ENCODE measurements around the gene RCN1. TPM values are rescaled to one million over a fixed set of nuclear protein-coding genes. Genes with fewer than 3 reads are reported as not detected.
"Not testable (repeated sequence)": the region's sequence is repeated elsewhere in the genome, so short reads cannot be mapped to it uniquely, and the experiment has no call there.

Gene RCN1
- total RNA-seq, 2 donors from 2014 or later = 88.5 to 91.6 TPM

GRCh38 chr11:32100495-32100894 lies 9.6 kb downstream of the RCN1 start:
- Histone ChIP-seq H3K4me3 (no peak overlapping the region), H3K36me3 (peaks cover 28% of the 10 kb centered on the region), H3K27me3 (replicated peaks; ENCODE audit: insufficient read depth) (no peaks in the 10 kb centered on the region), H3K9me3 (no peaks in the 10 kb centered on the region), H3K27ac (no peak overlapping the region), H3K4me1 (ENCODE audit: control insufficient read depth in 1 of 2, low read depth in 2 of 2) (no peaks in the 10 kb centered on the region)
- TF ChIP-seq CTCF (IDR thresholded peaks at IDR 0.05) = no peak
- DNase-seq (ENCODE audit: low spot score) = no peak
- ATAC-seq (ENCODE audit: insufficient number of reproducible peaks, low FRiP score, low read depth) = no peak

GRCh38 chr11:32101791-32102190 lies 10.9 kb downstream of the RCN1 start:
- DNase-seq (ENCODE audit: low spot score) (no peak), ATAC-seq (ENCODE audit: insufficient number of reproducible peaks, low FRiP score, low read depth) (no peak)
- Histone ChIP-seq H3K4me1 (ENCODE audit: control insufficient read depth in 1 of 2, low read depth in 2 of 2) (no peaks in the 10 kb centered on the region), H3K27ac (no peak overlapping the region), H3K9me3 (no peaks in the 10 kb centered on the region), H3K36me3 (peaks cover 28% of the 10 kb centered on the region), H3K27me3 (replicated peaks; ENCODE audit: insufficient read depth) (no peaks in the 10 kb centered on the region), H3K4me3 (no peak overlapping the region)
- no peak for TF ChIP-seq CTCF (IDR thresholded peaks at IDR 0.05)

GRCh38 chr11:32103121-32103719 lies 12.3 kb downstream of the RCN1 start:
- H3K27ac ChIP-seq; DNase-seq (ENCODE audit: low spot score); H3K9me3 ChIP-seq; ATAC-seq (ENCODE audit: insufficient number of reproducible peaks, low FRiP score, low read depth); H3K4me3 ChIP-seq; H3K27me3 ChIP-seq (replicated peaks; ENCODE audit: insufficient read depth); H3K4me1 ChIP-seq (ENCODE audit: control insufficient read depth in 1 of 2, low read depth in 2 of 2): not testable (repeated sequence)
- peaks cover 22% of the 10 kb centered on the region for H3K36me3 ChIP-seq

- Histone ChIP-seq H3K36me3 (peaks cover 19% of the 10 kb centered on the region), H3K27ac (no peak overlapping the region), H3K4me1 (ENCODE audit: control insufficient read depth in 1 of 2, low read depth in 2 of 2) (no peaks in the 10 kb centered on the region), H3K9me3 (no peaks in the 10 kb centered on the region), H3K27me3 (replicated peaks; ENCODE audit: insufficient read depth) (no peaks in the 10 kb centered on the region), H3K4me3 (no peak overlapping the region)
- DNase-seq (ENCODE audit: low spot score) (no peak), ATAC-seq (ENCODE audit: insufficient number of reproducible peaks, low FRiP score, low read depth) (no peak)
- no peak for TF ChIP-seq CTCF (IDR thresholded peaks at IDR 0.05)
Observed at GRCh38 chr11:32103941-32104340, 13.1 kb downstream of the RCN1 start.

- Histone ChIP-seq H3K4me1 (ENCODE audit: control insufficient read depth in 1 of 2, low read depth in 2 of 2) (no peaks in the 10 kb centered on the region), H3K27ac (no peak overlapping the region), H3K4me3 (no peak overlapping the region), H3K27me3 (replicated peaks; ENCODE audit: insufficient read depth) (no peaks in the 10 kb centered on the region), H3K9me3 (no peaks in the 10 kb centered on the region), H3K36me3 (peaks cover 7% of the 10 kb centered on the region)
- DNase-seq (ENCODE audit: low spot score) = no peak
- no peak for TF ChIP-seq CTCF (IDR thresholded peaks at IDR 0.05)
- no peak for ATAC-seq (ENCODE audit: insufficient number of reproducible peaks, low FRiP score, low read depth)
Observed at GRCh38 chr11:32105871-32106560, 15.1 kb downstream of the RCN1 start.

Data from thoracic aorta (tissue), 2 donors.